Kidney (tissue), 14 donors: Measurements from ENCODE around the gene IGF1. TPM values are rescaled to one million over a fixed set of nuclear protein-coding genes. Genes with fewer than 3 reads are reported as not detected.

Source experiments
- DNase-seq, 5 donors: peaks; one replicate each; pipeline ENCODE4 v3.0.0-alpha.2; 2013 to 2020
- FAIRE-seq: peaks from 2 replicates; lab custom pipeline; 2012; peaks lifted over from hg19 to GRCh38; lab: Jason Lieb, UNC
- H3K27ac ChIP-seq, 2 donors: one replicate each; pipeline ENCODE4 v1.7.0; 2013; ENCODE audit warnings: low read depth in 2 of 2, low read length in 2 of 2, inconsistent platforms in 1 of 2
- H3K27me3 ChIP-seq: one replicate; pipeline ENCODE4 v1.7.1; 2013; ENCODE audit warnings: low read length, inconsistent platforms; ENCODE audit not compliant: control insufficient read depth, insufficient read depth
- H3K36me3 ChIP-seq, 3 donors: one replicate each; pipeline versions ENCODE4 v1.7.0 to v1.7.1; 2013; ENCODE audit warnings: low read length in 3 of 3, control low read depth in 1 of 3, inconsistent platforms in 1 of 3; ENCODE audit not compliant: insufficient read depth in 3 of 3, control insufficient read depth in 2 of 3
- H3K4me1 ChIP-seq, 3 donors: one replicate each; pipeline versions ENCODE4 v1.7.0 to v1.7.1; 2013; ENCODE audit warnings: low read length in 3 of 3, inconsistent platforms in 1 of 3, low read depth in 1 of 3; ENCODE audit not compliant: control insufficient read depth in 2 of 3, insufficient read depth in 2 of 3
- H3K4me3 ChIP-seq, 3 donors: one replicate each; pipeline versions ENCODE4 v1.7.0 to v1.8.1; 2013; ENCODE audit warnings: low read length in 3 of 3, control low read depth in 1 of 3, inconsistent platforms in 1 of 3
- H3K9ac ChIP-seq, 3 donors: one replicate each; pipeline versions ENCODE4 v1.7.0 to v1.7.1; 2013; ENCODE audit warnings: low read length in 3 of 3, control low read depth in 1 of 3, inconsistent platforms in 1 of 3
- H3K9me3 ChIP-seq, 3 donors: one replicate each; pipeline versions ENCODE4 v1.7.0 to v1.7.1; 2013; ENCODE audit warnings: low read length in 3 of 3, control low read depth in 1 of 3, inconsistent platforms in 1 of 3; ENCODE audit not compliant: control insufficient read depth in 2 of 3, insufficient read depth in 1 of 3
- intact Hi-C: fragments of 100-400 bp; cut with DNase I; formaldehyde crosslinking; loops from one replicate; pipeline ENCODE4 v1.11.1; 2022
- polyA plus RNA-seq: library from polyadenylated mRNA; stranded (reverse); fragments of 350-450 nt; fragmentation: Illumina TruSeq; extraction: RNeasy Lipid Tissue Mini Kit (QIAGEN cat#74804); gene quantifications from one replicate; pipeline ENCODE4 v1.2.3, GENCODE V29; 2014; ENCODE audit warnings: low read depth, low replicate concordance; ENCODE audit not compliant: insufficient read depth
- total RNA-seq: library from RNA; stranded (reverse); fragmentation: NEBNext Ultra II Directional; extraction: Animal tissue kit (Norgen Biotek cat#: 25700); gene quantifications from one replicate; pipeline ENCODE4 v1.2.1, GENCODE V29; 2021
- TF ChIP-seq, protein P1 (sequence below): IDR thresholded peaks from 3 replicates; pipeline ENCODE4 v1.5.1; 2012; ENCODE audit warnings: mild to moderate bottlenecking, moderate library complexity, borderline replicate concordance; ENCODE audit not compliant: insufficient read depth; ENCODE audit errors: extremely low read depth
- donor health status: control.
- donor health status: control.
- donor health status: control.
- donor health status: control.
- donor health status: control.
- donor health status: DM: yes; HTN: yes; CAD: no.
- donor health status: Normal renal cell carcinoma (clear cell type).

IGF1 gene
- total and polyA plus RNA-seq, 2 donors from 2014 or later = 0.71 to 7.2 TPM

DNA sequence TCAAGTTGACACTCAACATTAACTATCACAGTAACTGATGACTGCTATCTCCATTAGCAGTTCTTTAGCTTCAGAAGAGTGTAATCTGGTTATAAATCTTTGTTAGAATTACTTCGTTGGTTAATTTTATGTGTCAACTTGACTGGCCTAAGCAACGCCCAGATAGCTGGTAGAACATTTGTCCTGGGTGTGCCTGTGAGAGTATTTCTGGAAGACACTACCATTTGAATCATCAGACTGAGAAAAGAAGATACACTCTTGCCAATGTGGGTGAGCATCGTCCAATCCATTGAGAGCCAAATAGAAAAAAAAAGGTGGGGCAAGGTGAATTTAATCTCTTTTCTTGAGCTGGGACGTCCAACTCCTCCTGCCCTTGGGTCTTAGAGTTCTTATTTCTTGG is 129.0 kb downstream of the IGF1 start:
- no peak overlapping the region for H3K27ac ChIP-seq
- no peaks in the 10 kb centered on the region for H3K4me1 ChIP-seq
- DNase-seq (no peak), FAIRE-seq (no peak)
- intact Hi-C loops = no loop called here
- TF ChIP-seq, protein P1, sequence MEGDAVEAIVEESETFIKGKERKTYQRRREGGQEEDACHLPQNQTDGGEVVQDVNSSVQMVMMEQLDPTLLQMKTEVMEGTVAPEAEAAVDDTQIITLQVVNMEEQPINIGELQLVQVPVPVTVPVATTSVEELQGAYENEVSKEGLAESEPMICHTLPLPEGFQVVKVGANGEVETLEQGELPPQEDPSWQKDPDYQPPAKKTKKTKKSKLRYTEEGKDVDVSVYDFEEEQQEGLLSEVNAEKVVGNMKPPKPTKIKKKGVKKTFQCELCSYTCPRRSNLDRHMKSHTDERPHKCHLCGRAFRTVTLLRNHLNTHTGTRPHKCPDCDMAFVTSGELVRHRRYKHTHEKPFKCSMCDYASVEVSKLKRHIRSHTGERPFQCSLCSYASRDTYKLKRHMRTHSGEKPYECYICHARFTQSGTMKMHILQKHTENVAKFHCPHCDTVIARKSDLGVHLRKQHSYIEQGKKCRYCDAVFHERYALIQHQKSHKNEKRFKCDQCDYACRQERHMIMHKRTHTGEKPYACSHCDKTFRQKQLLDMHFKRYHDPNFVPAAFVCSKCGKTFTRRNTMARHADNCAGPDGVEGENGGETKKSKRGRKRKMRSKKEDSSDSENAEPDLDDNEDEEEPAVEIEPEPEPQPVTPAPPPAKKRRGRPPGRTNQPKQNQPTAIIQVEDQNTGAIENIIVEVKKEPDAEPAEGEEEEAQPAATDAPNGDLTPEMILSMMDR = no peak
- no peak overlapping the region for H3K4me3 ChIP-seq
- no peaks in the 10 kb centered on the region for H3K27me3 ChIP-seq
- H3K9me3 ChIP-seq = peaks cover 0 to 4% (median 0%) of the 10 kb centered on the region in 3 donors
- no peaks in the 10 kb centered on the region for H3K36me3 ChIP-seq
- no peak overlapping the region for H3K9ac ChIP-seq

DNA sequence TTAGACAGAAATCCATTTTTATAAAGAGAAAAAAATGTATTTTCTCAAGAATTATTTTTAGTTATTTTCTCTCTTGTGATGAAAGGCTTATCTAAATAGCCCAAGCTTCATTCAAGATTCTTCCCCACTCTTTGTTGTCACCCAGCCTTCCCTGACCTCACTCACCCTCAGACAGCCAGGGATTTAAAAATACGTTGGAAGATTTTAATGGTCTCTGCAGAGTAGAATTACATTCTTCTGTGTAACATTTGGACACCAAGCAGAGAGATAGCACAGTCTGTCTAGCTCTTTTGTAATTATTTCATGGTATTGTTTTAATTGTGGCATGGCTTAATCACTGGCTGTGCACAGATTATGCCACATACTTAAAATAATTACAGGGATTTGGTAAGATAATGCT is 130.3 kb downstream of the IGF1 start:
- Histone ChIP-seq H3K27me3 (no peaks in the 10 kb centered on the region), H3K4me3 (no peak overlapping the region)

DNA sequence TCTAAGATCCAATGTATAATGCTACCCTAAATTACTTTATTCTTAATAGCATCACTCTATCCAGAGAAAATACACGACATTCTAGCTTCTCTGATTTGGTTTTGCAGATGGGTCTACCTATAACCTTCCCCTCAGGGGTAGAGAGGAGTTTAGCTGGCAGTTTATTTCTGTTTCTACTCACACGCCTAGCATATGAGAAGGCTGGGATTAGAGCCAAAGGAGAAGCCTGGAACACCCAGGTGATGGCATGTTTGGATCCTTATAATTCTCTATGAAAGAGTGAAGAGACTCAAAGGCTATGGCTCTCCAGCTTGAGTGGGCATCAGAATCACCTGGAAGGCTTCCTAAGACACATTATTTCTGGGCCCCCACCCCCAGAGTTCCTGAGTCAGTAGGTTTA is 131.3 kb downstream of the IGF1 start:
- H3K9me3 ChIP-seq = no peaks in the 10 kb centered on the region
- H3K27ac ChIP-seq = no peak overlapping the region
- TF ChIP-seq, protein P1 = no peak
- no peak overlapping the region for H3K9ac ChIP-seq
- H3K4me3 ChIP-seq = no peak overlapping the region
- DNase-seq (no peak), FAIRE-seq (no peak)
- no peaks in the 10 kb centered on the region for H3K27me3 ChIP-seq
- no peaks in the 10 kb centered on the region for H3K4me1 ChIP-seq
- intact Hi-C loops = no loop called here
- H3K36me3 ChIP-seq = no peaks in the 10 kb centered on the region

More for the DNA sequence above, 130.3 kb downstream of the IGF1 start:
- Histone ChIP-seq H3K36me3 (no peaks in the 10 kb centered on the region), H3K27ac (no peak overlapping the region), H3K9me3 (peaks cover 0 to 4% (median 0%) of the 10 kb centered on the region in 3 donors), H3K4me1 (no peaks in the 10 kb centered on the region), H3K9ac (no peak overlapping the region)
- DNase-seq (no peak), FAIRE-seq (no peak)
- intact Hi-C loops = no loop called here
- TF ChIP-seq, protein P1 = no peak

DNA sequence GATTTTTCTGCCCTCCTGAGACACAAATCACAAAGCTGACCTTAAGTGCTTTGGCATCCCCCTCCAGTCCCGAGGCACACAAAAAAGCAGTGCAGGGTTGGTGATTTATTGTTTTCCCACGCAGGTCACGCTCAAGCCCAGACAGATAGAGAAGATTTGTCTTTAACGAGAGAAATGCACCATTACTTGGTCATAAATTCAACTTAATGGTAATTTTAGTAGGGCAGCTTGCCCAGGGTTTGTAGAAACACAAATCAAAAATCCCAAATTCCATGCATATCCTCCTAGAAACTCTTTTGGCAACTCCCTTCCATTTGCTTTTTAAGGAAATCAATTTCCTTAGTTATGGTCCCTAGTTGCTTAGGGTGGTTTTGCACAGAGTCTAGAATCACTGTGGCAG is 132.6 kb downstream of the IGF1 start:
- Histone ChIP-seq H3K36me3 (no peaks in the 10 kb centered on the region), H3K27ac (no peak overlapping the region), H3K4me1 (no peaks in the 10 kb centered on the region), H3K4me3 (no peak overlapping the region), H3K9ac (no peak overlapping the region), H3K27me3 (no peaks in the 10 kb centered on the region), H3K9me3 (no peaks in the 10 kb centered on the region)
- intact Hi-C loops = no loop called here
- TF ChIP-seq, protein P1 = no peak
- peak in 3 of 5 donors; percentile 14 to 38 (median 34) for DNase-seq
- FAIRE-seq = no peak
